Measurements from ENCODE around the gene ZNF205. TPM values are rescaled to one million over a fixed set of nuclear protein-coding genes. Genes with fewer than 3 reads are reported as not detected.
A peak's percentile ranks its signal among the peaks of the same experiment; 100 is the strongest.

Gene ZNF205
- total RNA-seq, 4 donors from 2014 or later = 10.6 to 25.0 (median 17.1) TPM

GRCh38 chr16:3158510-3159314, 46.3 kb downstream of the ZNF205 start:
- Histone ChIP-seq H3K9me3 (no peaks in the 10 kb centered on the region), H3K27ac (replicated peaks in 1 of 4) (peak overlapping the region; percentile 80 to 95 (median 86)), H3K36me3 (no peaks in the 10 kb centered on the region), H3K4me3 (peak overlapping the region; percentile 70 to 96 (median 84)), H3K27me3 (peaks cover 0 to 38% (median 6%) of the 10 kb centered on the region in 4 donors), H3K4me1 (peaks cover 18 to 37% (median 30%) of the 10 kb centered on the region in 4 donors)
- intact Hi-C loops (cut with DNase I) = no loop called here
- TF ChIP-seq EP300 (IDR thresholded peaks at IDR 0.05) = no peak
- TF ChIP-seq, protein P1, sequence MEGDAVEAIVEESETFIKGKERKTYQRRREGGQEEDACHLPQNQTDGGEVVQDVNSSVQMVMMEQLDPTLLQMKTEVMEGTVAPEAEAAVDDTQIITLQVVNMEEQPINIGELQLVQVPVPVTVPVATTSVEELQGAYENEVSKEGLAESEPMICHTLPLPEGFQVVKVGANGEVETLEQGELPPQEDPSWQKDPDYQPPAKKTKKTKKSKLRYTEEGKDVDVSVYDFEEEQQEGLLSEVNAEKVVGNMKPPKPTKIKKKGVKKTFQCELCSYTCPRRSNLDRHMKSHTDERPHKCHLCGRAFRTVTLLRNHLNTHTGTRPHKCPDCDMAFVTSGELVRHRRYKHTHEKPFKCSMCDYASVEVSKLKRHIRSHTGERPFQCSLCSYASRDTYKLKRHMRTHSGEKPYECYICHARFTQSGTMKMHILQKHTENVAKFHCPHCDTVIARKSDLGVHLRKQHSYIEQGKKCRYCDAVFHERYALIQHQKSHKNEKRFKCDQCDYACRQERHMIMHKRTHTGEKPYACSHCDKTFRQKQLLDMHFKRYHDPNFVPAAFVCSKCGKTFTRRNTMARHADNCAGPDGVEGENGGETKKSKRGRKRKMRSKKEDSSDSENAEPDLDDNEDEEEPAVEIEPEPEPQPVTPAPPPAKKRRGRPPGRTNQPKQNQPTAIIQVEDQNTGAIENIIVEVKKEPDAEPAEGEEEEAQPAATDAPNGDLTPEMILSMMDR (IDR thresholded peaks at IDR 0.05) = peak in 1 of 3 experiments; percentile 20
- no peak for TF ChIP-seq POLR2A (IDR thresholded peaks at IDR 0.05; ENCODE audit: low read depth)
- TF ChIP-seq POLR2AphosphoS5 (IDR thresholded peaks at IDR 0.05) = peak in 1 of 2 donors; percentile 71
- WGBS = 1% methylated on average over 37 of the region's 70 CpGs
- DNase-seq (ENCODE audit: extremely low spot score) = peak; percentile 97

- TF ChIP-seq POLR2A (IDR thresholded peaks at IDR 0.05; ENCODE audit: low read depth) = no peak
- TF ChIP-seq POLR2AphosphoS5 (IDR thresholded peaks at IDR 0.05) = no peak
- TF ChIP-seq, protein P1 (IDR thresholded peaks at IDR 0.05) = no peak
- no peak for TF ChIP-seq EP300 (IDR thresholded peaks at IDR 0.05)
- no peak overlapping the region for H3K27ac ChIP-seq (replicated peaks in 1 of 4)
- intact Hi-C loops (cut with DNase I) = no loop called here
- H3K27me3 ChIP-seq = peaks cover 0 to 44% (median 6%) of the 10 kb centered on the region in 4 donors
- peaks cover 23 to 43% (median 37%) of the 10 kb centered on the region in 4 donors for H3K4me1 ChIP-seq
- H3K36me3 ChIP-seq = no peaks in the 10 kb centered on the region
- no peak for DNase-seq (ENCODE audit: extremely low spot score)
- 85% methylated on average over 33 of the region's 36 CpGs for WGBS
- no peak overlapping the region for H3K4me3 ChIP-seq
- H3K9me3 ChIP-seq = no peaks in the 10 kb centered on the region
Observed at GRCh38 chr16:3161235-3162018, 49.0 kb downstream of the ZNF205 start.

- Histone ChIP-seq H3K4me3 (no peak overlapping the region), H3K9me3 (no peaks in the 10 kb centered on the region), H3K4me1 (peaks cover 12 to 18% (median 16%) of the 10 kb centered on the region in 4 donors), H3K27me3 (peaks cover 0 to 57% (median 6%) of the 10 kb centered on the region in 4 donors), H3K36me3 (no peaks in the 10 kb centered on the region), H3K27ac (replicated peaks in 1 of 4) (no peak overlapping the region)
- intact Hi-C loops (cut with DNase I) = no loop called here
- no peak for TF ChIP-seq POLR2A (IDR thresholded peaks at IDR 0.05; ENCODE audit: low read depth)
- TF ChIP-seq EP300 (IDR thresholded peaks at IDR 0.05) = no peak
- TF ChIP-seq, protein P1 (IDR thresholded peaks at IDR 0.05) = no peak
- no peak for TF ChIP-seq POLR2AphosphoS5 (IDR thresholded peaks at IDR 0.05)
- 83% methylated on average over 35 of the region's 37 CpGs for WGBS
- DNase-seq (ENCODE audit: extremely low spot score) = no peak
Observed at GRCh38 chr16:3164121-3164991, 52.0 kb downstream of the ZNF205 start.

DNA sequence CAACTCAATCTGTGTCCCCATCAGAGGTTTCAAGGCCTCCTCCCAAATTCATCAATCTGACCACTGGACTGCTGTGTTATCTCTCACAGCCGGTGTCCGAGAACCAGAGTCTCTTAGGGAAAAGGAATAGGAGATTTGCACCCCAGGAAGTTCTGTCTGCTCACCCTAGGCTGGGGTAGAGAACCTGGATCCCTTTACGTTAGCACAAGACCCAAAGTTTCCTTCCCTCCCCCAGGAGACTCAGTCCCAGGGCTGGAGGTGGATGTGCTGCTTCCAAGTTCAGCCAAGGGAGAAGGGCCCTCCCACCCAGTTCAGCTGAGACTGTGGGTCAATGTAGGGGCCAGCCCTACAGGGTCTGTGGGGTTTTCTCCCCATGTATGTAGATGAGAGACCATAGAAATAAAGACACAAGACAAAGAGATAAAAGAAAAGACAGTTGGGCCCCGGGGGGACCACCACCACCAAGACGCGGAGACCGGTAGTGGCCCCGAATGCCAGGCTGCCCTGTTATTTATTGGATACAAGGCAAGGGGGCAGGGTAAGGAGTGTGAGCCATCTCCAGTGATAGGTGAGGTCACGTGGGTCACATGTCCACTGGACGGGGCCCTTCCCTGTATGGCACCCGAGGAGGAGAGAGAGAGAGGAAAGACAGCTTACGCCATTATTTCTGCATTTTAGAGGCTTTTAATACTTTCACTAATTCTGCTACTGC, 52.9 kb downstream of the ZNF205 start:
- no peak for DNase-seq (ENCODE audit: extremely low spot score)
- H3K9me3 ChIP-seq = no peaks in the 10 kb centered on the region
- 88% methylated on average over 12 of the region's 12 CpGs for WGBS
- TF ChIP-seq POLR2A (IDR thresholded peaks at IDR 0.05; ENCODE audit: low read depth) (no peak), EP300 (IDR thresholded peaks at IDR 0.05) (no peak), POLR2AphosphoS5 (IDR thresholded peaks at IDR 0.05) (no peak)
- TF ChIP-seq, protein P1 (IDR thresholded peaks at IDR 0.05) = no peak
- peaks cover 8 to 10% (median 10%) of the 10 kb centered on the region in 4 donors for H3K4me1 ChIP-seq
- H3K36me3 ChIP-seq = no peaks in the 10 kb centered on the region
- no peak overlapping the region for H3K27ac ChIP-seq (replicated peaks in 1 of 4)
- H3K4me3 ChIP-seq = peak overlapping the region; percentile 24 to 47 (median 38)
- intact Hi-C loops (cut with DNase I) = loop anchor here (5.0 kb wide), 1 partner anchor 108 kb away; no protein-coding TSS in a partner anchor
- peaks cover under 1 to 59% (median 10%) of the 10 kb centered on the region in 4 donors for H3K27me3 ChIP-seq
